ENCODE data around the gene PXYLP1.

The PXYLP1 gene

DNA sequence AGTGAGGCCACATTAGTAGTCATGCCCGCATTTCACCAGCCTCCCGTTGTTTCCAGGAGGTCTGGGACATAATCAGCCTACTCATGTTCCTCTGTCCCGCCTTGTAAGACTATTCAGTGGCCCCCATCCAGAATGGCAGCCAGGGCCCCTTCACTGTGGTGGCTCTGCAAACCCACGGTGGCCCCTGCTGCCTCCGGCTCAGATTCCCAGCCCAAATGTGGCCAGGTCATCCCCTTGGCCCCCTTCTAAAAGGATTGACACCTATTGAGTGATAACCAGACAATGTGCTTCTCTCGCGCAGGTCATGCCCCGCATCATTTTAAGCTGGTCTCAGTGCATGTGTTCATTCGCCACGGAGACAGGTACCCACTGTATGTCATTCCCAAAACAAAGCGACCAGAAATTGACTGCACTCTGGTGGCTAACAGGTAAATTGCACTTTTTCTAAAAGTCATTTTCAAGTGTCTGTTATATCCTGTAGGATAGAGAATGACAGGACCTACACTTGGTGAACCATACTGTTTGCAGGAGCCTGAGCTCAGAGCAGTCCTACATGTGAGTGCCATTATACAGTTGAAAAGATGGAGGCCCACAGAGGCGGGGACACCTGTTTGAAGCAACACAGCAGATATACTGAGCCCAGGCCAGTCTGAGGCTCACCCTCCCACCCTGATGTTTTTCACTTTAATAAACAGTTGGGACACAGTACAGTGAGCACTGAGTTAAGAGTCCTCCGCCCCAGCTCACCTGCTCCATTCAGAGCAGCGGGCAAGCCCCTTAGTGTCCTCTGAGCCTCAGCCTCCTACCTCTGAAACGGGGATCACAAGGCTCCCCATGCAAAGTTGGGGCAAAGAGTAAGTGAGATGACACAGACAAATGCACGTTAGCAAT is 47.7 kb downstream of the PXYLP1 start:
- H3K9me3 Mint-ChIP-seq, result no peaks in the 10 kb centered on the region
- H3K27me3 Mint-ChIP-seq (ENCODE audit: low read depth), result no peaks in the 10 kb centered on the region
- H3K27ac Mint-ChIP-seq, result peak overlapping the region in 1 of 3 experiments; percentile 19
- no peak overlapping the region for H3K4me3 Mint-ChIP-seq
- H3K4me1 Mint-ChIP-seq, result no peaks in the 10 kb centered on the region
- TF ChIP-seq, protein P1, sequence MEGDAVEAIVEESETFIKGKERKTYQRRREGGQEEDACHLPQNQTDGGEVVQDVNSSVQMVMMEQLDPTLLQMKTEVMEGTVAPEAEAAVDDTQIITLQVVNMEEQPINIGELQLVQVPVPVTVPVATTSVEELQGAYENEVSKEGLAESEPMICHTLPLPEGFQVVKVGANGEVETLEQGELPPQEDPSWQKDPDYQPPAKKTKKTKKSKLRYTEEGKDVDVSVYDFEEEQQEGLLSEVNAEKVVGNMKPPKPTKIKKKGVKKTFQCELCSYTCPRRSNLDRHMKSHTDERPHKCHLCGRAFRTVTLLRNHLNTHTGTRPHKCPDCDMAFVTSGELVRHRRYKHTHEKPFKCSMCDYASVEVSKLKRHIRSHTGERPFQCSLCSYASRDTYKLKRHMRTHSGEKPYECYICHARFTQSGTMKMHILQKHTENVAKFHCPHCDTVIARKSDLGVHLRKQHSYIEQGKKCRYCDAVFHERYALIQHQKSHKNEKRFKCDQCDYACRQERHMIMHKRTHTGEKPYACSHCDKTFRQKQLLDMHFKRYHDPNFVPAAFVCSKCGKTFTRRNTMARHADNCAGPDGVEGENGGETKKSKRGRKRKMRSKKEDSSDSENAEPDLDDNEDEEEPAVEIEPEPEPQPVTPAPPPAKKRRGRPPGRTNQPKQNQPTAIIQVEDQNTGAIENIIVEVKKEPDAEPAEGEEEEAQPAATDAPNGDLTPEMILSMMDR (IDR thresholded peaks at IDR 0.05; ENCODE audit: unreplicated experiment in 3 of 3), result peak; percentile 49 to 52 (median 50)
- H3K36me3 Mint-ChIP-seq (ENCODE audit: low read depth), result peaks cover 30% of the 10 kb centered on the region

DNA sequence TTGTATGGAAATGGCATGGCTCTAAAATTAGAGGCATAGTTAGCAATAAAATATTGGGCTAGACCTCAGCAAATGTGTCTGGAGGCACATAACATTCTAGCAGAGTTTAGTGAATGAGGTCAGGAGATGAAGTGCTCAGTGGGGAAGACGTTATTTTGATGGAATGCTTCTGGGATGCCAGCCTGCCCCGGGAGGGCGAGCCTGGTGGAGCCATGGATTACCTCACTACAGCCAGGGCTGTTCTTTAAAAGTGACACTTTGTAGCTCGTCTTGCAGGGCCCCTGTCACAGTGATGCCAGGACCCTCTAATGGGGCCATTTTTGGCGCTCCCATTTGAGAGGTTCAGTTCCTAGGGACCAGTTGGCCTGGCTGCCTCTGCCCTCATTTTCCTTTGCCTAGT is 48.5 kb downstream of the PXYLP1 start:
- H3K9me3 Mint-ChIP-seq, result no peaks in the 10 kb centered on the region
- no peak overlapping the region for H3K27ac Mint-ChIP-seq
- TF ChIP-seq, protein P1 (IDR thresholded peaks at IDR 0.05; ENCODE audit: unreplicated experiment in 3 of 3), result no peak
- peaks cover 30% of the 10 kb centered on the region for H3K36me3 Mint-ChIP-seq (ENCODE audit: low read depth)
- no peaks in the 10 kb centered on the region for H3K27me3 Mint-ChIP-seq (ENCODE audit: low read depth)
- H3K4me3 Mint-ChIP-seq, result no peak overlapping the region
- no peaks in the 10 kb centered on the region for H3K4me1 Mint-ChIP-seq

DNA sequence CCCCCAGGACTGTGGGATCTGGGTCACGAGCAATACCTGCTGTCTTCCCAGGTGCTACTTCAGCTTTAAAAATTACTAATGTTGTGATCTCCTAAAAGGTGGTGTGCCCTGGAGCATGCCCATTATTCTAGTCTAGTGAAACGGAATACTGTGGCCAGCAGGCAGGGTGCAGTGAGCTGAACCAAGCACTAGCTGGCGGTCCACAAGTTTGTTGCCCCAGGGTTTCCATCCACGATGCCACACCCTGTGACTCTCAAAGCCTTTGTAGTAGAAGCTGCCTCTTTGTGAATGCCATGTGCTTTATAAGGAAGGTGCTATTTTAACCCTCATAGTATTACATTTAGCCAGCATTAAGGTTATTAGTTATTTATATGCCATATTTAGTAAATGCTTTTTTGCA is 49.1 kb downstream of the PXYLP1 start:
- Mint-ChIP-seq H3K27ac (no peak overlapping the region), H3K36me3 (ENCODE audit: low read depth) (peaks cover 35% of the 10 kb centered on the region), H3K4me1 (no peaks in the 10 kb centered on the region), H3K4me3 (no peak overlapping the region), H3K27me3 (ENCODE audit: low read depth) (no peaks in the 10 kb centered on the region), H3K9me3 (no peaks in the 10 kb centered on the region)
- TF ChIP-seq, protein P1 (IDR thresholded peaks at IDR 0.05; ENCODE audit: unreplicated experiment in 3 of 3), result no peak

DNA sequence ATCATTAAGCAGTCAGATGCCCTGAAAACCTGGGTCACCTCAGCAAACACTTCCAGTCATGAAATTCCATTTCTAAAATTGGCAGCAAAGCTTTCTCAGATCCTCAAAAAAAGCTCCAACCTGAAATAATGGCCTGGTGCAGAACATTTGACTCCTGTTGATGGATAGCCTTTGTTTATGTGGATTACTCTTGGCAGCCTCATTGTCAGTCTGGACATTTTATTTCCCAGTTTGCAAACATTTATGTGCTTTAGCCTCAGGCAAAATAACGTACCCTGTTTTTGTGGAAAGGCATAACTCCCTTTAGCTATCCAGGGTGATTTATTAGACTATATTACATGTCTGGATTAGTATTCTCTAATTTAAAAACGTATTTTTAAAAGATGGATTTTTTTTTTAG is 53.9 kb downstream of the PXYLP1 start:
- Mint-ChIP-seq H3K27ac (no peak overlapping the region), H3K4me1 (peaks cover 18% of the 10 kb centered on the region), H3K27me3 (ENCODE audit: low read depth) (no peaks in the 10 kb centered on the region), H3K36me3 (ENCODE audit: low read depth) (peaks cover 59% of the 10 kb centered on the region), H3K4me3 (no peak overlapping the region), H3K9me3 (no peaks in the 10 kb centered on the region)
- TF ChIP-seq, protein P1 (IDR thresholded peaks at IDR 0.05; ENCODE audit: unreplicated experiment in 3 of 3), result no peak

DNA sequence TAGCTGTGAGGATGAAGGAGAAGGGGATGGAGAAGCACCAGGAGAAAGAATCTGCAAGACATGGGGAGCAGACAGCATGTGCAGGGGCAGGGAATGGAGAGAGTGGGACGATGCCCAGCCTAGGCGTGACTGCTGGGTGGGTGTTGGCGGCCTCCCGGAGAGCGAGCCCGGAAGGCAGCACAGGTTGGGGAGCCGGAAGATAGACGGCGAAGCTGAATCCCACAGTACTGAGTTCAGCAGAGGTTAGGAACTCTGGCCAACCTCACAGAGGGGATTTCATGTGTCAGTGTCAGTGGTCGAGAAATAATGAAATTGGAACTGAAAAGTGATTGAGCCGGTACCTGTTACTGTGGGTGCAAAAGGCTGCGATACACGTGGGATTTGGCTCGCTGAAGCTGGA is 55.2 kb downstream of the PXYLP1 start:
- Mint-ChIP-seq H3K36me3 (ENCODE audit: low read depth) (peaks cover 51% of the 10 kb centered on the region), H3K4me3 (no peak overlapping the region), H3K27me3 (ENCODE audit: low read depth) (no peaks in the 10 kb centered on the region), H3K4me1 (peaks cover 26% of the 10 kb centered on the region), H3K9me3 (no peaks in the 10 kb centered on the region), H3K27ac (peak overlapping the region in 1 of 3 experiments; percentile 32)
- TF ChIP-seq, protein P1 (IDR thresholded peaks at IDR 0.05; ENCODE audit: unreplicated experiment in 3 of 3), result no peak

DNA sequence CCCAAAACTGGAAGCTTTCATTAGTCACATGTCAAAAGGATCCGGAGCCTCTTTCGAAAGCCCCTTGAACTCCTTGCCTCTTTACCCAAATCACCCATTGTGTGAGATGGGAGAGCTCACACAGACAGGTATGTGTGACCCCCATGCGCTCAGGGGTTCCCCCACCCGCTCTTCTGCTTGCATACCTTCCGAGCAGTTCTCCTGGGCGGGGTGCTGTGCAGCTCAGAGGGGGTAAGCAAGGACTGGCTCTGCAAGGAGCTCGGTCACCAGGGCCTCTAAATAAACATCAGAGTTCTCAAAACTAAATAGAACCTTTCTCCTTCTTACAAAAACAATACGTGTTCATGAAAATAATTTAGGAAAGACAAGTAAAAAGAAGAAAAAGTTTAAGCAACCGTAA is 55.7 kb downstream of the PXYLP1 start:
- H3K4me1 Mint-ChIP-seq, result peaks cover 30% of the 10 kb centered on the region
- no peak overlapping the region for H3K4me3 Mint-ChIP-seq
- peaks cover 51% of the 10 kb centered on the region for H3K36me3 Mint-ChIP-seq (ENCODE audit: low read depth)
- no peaks in the 10 kb centered on the region for H3K27me3 Mint-ChIP-seq (ENCODE audit: low read depth)
- H3K9me3 Mint-ChIP-seq, result no peaks in the 10 kb centered on the region
- peak overlapping the region in 1 of 3 experiments; percentile 32 for H3K27ac Mint-ChIP-seq
- TF ChIP-seq, protein P1 (IDR thresholded peaks at IDR 0.05; ENCODE audit: unreplicated experiment in 3 of 3), result no peak

All from nephron (organoid).